Muscle of back (tissue), 13 donors: Measurements from ENCODE around the gene ZNF850. TPM values are rescaled to one million over a fixed set of nuclear protein-coding genes. Genes with fewer than 3 reads are reported as not detected.
A peak's percentile ranks its signal among the peaks of the same experiment; 100 is the strongest.
"Not testable (repeated sequence)": the region's sequence is repeated elsewhere in the genome, so short reads cannot be mapped to it uniquely, and the experiment has no call there.

Experiments used
- DNase-seq, 3 donors: peaks; one replicate each; pipeline versions ENCODE4 v3.0.0 to v3.0.0-alpha.2; 2013
- long read RNA-seq, 9 donors: transcript quantifications; one replicate each; lab custom pipeline, GENCODE V29; 2026
- polyA plus RNA-seq, 10 donors: library from polyadenylated mRNA; unstranded; fragments of 120-200 nt; gene quantifications; one replicate each; pipeline ENCODE4 v1.2.1, GENCODE V29; 2013; ENCODE audit not compliant: insufficient read length in 10 of 10

ZNF850 gene
- 1 to 10 TPM in 9 of 10 donors, under 1 TPM in 1; 0.89 to 2.6 (median 1.6) TPM for polyA plus RNA-seq
- long read RNA-seq, donor 1, full-length matches to known transcripts, result 3 of 3 reads
- long read RNA-seq, donor 1, partial matches to known transcripts, result 0 of 3 reads
- long read RNA-seq, donor 1, other reads (novel, unspliced or antisense), result 0 of 3 reads
- long read RNA-seq, donor 2, result 0 reads
- long read RNA-seq, donor 3, result 0 reads
- long read RNA-seq, donor 4, result 0 reads
- long read RNA-seq, donor 5, result 0 reads
- long read RNA-seq, donor 6, result 0 reads
- long read RNA-seq, donor 7, result 0 reads
- long read RNA-seq, donor 8, partial matches to known transcripts, result 11 of 18 reads
- long read RNA-seq, donor 8, other reads (novel, unspliced or antisense), result 7 of 18 reads
- long read RNA-seq, donor 9, result 0 reads

GRCh38 chr19:36772311-36773222 lies at the start of gene ZNF850:
Gene ZNF850, minus strand, starts transcription at chr19:36772807. Its CDS starts 10,201 bp downstream, at chr19:36762606.
- DNase-seq, result peak; percentile 95 to 98 (median 95)

GRCh38 chr19:36821758-36822157 lies 49.2 kb upstream of the ZNF850 start:
- no peak for DNase-seq

- no peak for DNase-seq
Measured at GRCh38 chr19:36819130-36819630, 46.6 kb upstream of the ZNF850 start.

GRCh38 chr19:36807029-36807428 lies 34.4 kb upstream of the ZNF850 start:
- no peak for DNase-seq

- DNase-seq, result no peak
Measured at GRCh38 chr19:36805364-36805763, 32.8 kb upstream of the ZNF850 start.

GRCh38 chr19:36797786-36798108 lies 25.1 kb upstream of the ZNF850 start:
- DNase-seq, result no peak

GRCh38 chr19:36796714-36796992 lies 24.0 kb upstream of the ZNF850 start:
- DNase-seq, result no peak

GRCh38 chr19:36791420-36792141 lies 19.0 kb upstream of the ZNF850 start:
- peak in 2 of 3 donors; percentile 19 to 28 for DNase-seq

- DNase-seq, result peak; percentile 17 to 71 (median 69)
Measured at GRCh38 chr19:36775768-36776167, 3.2 kb upstream of the ZNF850 start.

GRCh38 chr19:36773223-36773579 lies 594 bp upstream of the ZNF850 start:
- DNase-seq, result no peak

- DNase-seq, result peak; percentile 59 to 85 (median 66)
Measured at GRCh38 chr19:36771261-36772231, 1.1 kb downstream of the ZNF850 start.

- DNase-seq, result no peak
Measured at GRCh38 chr19:36750066-36750691, 22.4 kb downstream of the ZNF850 start.

GRCh38 chr19:36749613-36750012 lies 23.0 kb downstream of the ZNF850 start:
- DNase-seq, result not testable (repeated sequence)

- no peak for DNase-seq
Measured at GRCh38 chr19:36748431-36749275, 24.0 kb downstream of the ZNF850 start.

GRCh38 chr19:36747750-36748149 lies 24.9 kb downstream of the ZNF850 start:
- no peak for DNase-seq

GRCh38 chr19:36745870-36746269 lies 26.7 kb downstream of the ZNF850 start:
- no peak for DNase-seq

GRCh38 chr19:36736166-36736565 lies 36.4 kb downstream of the ZNF850 start:
- not testable (repeated sequence) for DNase-seq

GRCh38 chr19:36719687-36720556 lies 52.7 kb downstream of the ZNF850 start:
- DNase-seq, result no peak
